ENCODE results near the gene RSRP1. TPM values are rescaled to one million over a fixed set of nuclear protein-coding genes. Genes with fewer than 3 reads are reported as not detected.

The RSRP1 gene
- total and polyA plus RNA-seq, 2 of the 13 experiments (the other 11 are each of a cell fraction or from before 2014, with no cell fraction given) = 43.9 to 52.8 TPM

DNA sequence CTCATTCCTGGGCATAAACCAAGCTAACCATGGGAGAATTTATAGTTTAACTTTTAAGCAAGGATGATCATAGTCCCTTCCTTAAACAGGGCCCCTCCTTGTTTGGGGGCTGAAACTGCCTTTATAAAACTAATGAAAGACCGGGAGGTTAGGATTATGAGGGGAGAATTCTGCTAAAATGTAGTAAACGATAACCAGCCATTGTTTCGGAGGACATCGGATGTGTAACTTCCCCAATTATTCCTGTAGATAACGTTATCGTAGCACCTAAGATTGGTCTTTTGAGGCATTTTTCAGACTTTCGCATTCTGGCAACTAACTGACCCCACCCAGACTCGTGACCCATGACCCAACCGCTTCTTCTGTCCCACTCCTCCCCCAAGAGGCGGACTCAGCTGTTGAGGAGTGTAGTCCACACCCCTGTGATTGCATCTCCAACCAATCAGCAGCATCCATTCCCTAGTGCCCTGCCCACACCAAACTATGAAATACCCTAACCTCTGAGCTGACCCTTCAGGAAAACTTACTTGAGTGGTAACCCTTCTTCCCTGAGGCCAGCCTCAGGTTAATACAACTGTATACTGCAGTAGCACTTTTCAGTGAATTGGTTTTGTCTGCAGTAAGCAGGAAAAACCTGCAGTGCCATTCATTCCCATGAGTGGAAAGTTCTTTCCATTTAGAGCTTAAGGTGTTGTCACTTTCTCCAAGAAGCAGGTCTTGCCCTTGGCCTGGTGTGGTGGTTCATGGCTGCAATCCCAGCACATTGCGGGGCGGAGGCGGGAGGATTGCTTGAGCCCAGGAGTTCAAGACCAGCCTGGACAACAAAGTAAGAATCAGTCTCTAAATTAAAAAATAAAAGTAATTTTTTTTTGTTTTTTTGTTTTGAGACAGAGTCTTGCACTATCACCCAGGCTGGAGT lies 14.1 kb downstream of the RSRP1 start (continued):
- TF ChIP-seq, protein P1, sequence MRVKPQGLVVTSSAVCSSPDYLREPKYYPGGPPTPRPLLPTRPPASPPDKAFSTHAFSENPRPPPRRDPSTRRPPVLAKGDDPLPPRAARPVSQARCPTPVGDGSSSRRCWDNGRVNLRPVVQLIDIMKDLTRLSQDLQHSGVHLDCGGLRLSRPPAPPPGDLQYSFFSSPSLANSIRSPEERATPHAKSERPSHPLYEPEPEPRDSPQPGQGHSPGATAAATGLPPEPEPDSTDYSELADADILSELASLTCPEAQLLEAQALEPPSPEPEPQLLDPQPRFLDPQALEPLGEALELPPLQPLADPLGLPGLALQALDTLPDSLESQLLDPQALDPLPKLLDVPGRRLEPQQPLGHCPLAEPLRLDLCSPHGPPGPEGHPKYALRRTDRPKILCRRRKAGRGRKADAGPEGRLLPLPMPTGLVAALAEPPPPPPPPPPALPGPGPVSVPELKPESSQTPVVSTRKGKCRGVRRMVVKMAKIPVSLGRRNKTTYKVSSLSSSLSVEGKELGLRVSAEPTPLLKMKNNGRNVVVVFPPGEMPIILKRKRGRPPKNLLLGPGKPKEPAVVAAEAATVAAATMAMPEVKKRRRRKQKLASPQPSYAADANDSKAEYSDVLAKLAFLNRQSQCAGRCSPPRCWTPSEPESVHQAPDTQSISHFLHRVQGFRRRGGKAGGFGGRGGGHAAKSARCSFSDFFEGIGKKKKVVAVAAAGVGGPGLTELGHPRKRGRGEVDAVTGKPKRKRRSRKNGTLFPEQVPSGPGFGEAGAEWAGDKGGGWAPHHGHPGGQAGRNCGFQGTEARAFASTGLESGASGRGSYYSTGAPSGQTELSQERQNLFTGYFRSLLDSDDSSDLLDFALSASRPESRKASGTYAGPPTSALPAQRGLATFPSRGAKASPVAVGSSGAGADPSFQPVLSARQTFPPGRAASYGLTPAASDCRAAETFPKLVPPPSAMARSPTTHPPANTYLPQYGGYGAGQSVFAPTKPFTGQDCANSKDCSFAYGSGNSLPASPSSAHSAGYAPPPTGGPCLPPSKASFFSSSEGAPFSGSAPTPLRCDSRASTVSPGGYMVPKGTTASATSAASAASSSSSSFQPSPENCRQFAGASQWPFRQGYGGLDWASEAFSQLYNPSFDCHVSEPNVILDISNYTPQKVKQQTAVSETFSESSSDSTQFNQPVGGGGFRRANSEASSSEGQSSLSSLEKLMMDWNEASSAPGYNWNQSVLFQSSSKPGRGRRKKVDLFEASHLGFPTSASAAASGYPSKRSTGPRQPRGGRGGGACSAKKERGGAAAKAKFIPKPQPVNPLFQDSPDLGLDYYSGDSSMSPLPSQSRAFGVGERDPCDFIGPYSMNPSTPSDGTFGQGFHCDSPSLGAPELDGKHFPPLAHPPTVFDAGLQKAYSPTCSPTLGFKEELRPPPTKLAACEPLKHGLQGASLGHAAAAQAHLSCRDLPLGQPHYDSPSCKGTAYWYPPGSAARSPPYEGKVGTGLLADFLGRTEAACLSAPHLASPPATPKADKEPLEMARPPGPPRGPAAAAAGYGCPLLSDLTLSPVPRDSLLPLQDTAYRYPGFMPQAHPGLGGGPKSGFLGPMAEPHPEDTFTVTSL (CRISPR knock-in tag; IDR thresholded peaks at IDR 0.05; ENCODE audit: borderline replicate concordance) = no peak
- TF ChIP-seq ZFP36 (IDR thresholded peaks at IDR 0.05; ENCODE audit: borderline replicate concordance, low read depth, low read length, partially characterized antibody) = no peak
- peak; percentile 66 for TF ChIP-seq ZNF605 (CRISPR knock-in tag; IDR thresholded peaks at IDR 0.05)
- peak; percentile 24 for TF ChIP-seq YEATS4 (CRISPR knock-in tag; IDR thresholded peaks at IDR 0.05; ENCODE audit: borderline replicate concordance)
- TF ChIP-seq, protein P2, sequence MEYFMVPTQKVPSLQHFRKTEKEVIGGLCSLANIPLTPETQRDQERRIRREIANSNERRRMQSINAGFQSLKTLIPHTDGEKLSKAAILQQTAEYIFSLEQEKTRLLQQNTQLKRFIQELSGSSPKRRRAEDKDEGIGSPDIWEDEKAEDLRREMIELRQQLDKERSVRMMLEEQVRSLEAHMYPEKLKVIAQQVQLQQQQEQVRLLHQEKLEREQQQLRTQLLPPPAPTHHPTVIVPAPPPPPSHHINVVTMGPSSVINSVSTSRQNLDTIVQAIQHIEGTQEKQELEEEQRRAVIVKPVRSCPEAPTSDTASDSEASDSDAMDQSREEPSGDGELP (IDR thresholded peaks at IDR 0.05; ENCODE audit: borderline replicate concordance, low read depth) = peak; percentile 91
- TF ChIP-seq IKZF4 (CRISPR knock-in tag; IDR thresholded peaks at IDR 0.05; ENCODE audit: borderline replicate concordance, low read depth, not compliant biosample characterization) = no peak
- TF ChIP-seq ZNF329 (CRISPR knock-in tag; IDR thresholded peaks at IDR 0.05; ENCODE audit: low read depth) = no peak
- TF ChIP-seq ZSCAN25 (CRISPR knock-in tag; IDR thresholded peaks at IDR 0.05) = no peak
- no peak for TF ChIP-seq ZNF746 (CRISPR knock-in tag; IDR thresholded peaks at IDR 0.05)
- peak; percentile 14; the same call in 1 of the 2 replicates for TF ChIP-seq KLF12 (CRISPR knock-in tag; IDR thresholded peaks at IDR 0.05; ENCODE audit: borderline replicate concordance)
